T-cell (primary cell): ENCODE data around the gene C1GALT1C1L. TPM values are rescaled to one million over a fixed set of nuclear protein-coding genes. Genes with fewer than 3 reads are reported as not detected.
"Not testable (repeated sequence)": the region's sequence is repeated elsewhere in the genome, so short reads cannot be mapped to it uniquely, and the experiment has no call there.

Experiments
- ATAC-seq, 4 experiments: fragments of 200-7000 bp in 3 of 4; fragments of 150-1000 bp in 1 of 4; cut with Tn5 transposase; replicated peaks in 1 of 4; 1 replicate in 3 of 4; 2 replicates in 1 of 4; pipeline ENCODE4 v1.10.0; 2021; ENCODE audit warnings: moderate library complexity in 3 of 4, mild to moderate bottlenecking in 2 of 4, moderate number of reproducible peaks in 1 of 4
- CTCF ChIA-PET, 2 donors: fragments of 300-600 bp; sonication (Branson Sonifier 250); formaldehyde crosslinking; loops; one replicate each; lab custom pipeline; 2022; ENCODE audit warnings: antibody characterized with exemption in 2 of 2; lab: Charles Lee
- POLR2A ChIA-PET, 2 donors: fragments of 300-600 bp; sonication (Branson Sonifier 250); formaldehyde crosslinking; loops; one replicate each; lab custom pipeline; 2022; ENCODE audit warnings: antibody characterized with exemption in 2 of 2; lab: Charles Lee
- DNase-seq, 35 experiments: peaks; one replicate each; pipeline versions ENCODE4 v3.0.0 to v3.0.0-alpha.2; 2013 to 2023
- H3K27ac ChIP-seq: one replicate; pipeline ENCODE4 v1.5.1; 2013; ENCODE audit warnings: low read length
- H3K27me3 ChIP-seq, 2 experiments: replicated peaks in 1 of 2; 1 replicate in 1 of 2; 2 replicates in 1 of 2; pipeline versions ENCODE4 v1.6.1 to v1.7.0; 2013; ENCODE audit warnings: low read length in 1 of 2, mixed read lengths in 1 of 2; ENCODE audit not compliant: control insufficient read depth in 2 of 2, insufficient read depth in 2 of 2; ENCODE audit errors: extremely low read depth in 1 of 2
- H3K36me3 ChIP-seq, 2 donors: 1 replicate in 1 of 2; 2 replicates in 1 of 2; pipeline versions ENCODE4 v1.6.1 to v1.7.0; 2013; ENCODE audit warnings: low read length in 1 of 2; ENCODE audit not compliant: control insufficient read depth in 2 of 2, insufficient read depth in 1 of 2; ENCODE audit errors: extremely low read depth in 1 of 2
- H3K4me1 ChIP-seq, 2 experiments: 1 replicate in 1 of 2; 2 replicates in 1 of 2; pipeline versions ENCODE4 v1.6.1 to v1.7.0; 2013; ENCODE audit warnings: low read length in 2 of 2, mixed read lengths in 1 of 2; ENCODE audit not compliant: insufficient read depth in 2 of 2, control insufficient read depth in 1 of 2; ENCODE audit errors: extremely low read depth in 1 of 2
- H3K4me3 ChIP-seq, 2 donors: 1 replicate in 1 of 2; 2 replicates in 1 of 2; pipeline versions ENCODE4 v1.5.1 to v1.7.0; 2013; ENCODE audit warnings: mild to moderate bottlenecking in 2 of 2, low read length in 1 of 2, moderate library complexity in 1 of 2; ENCODE audit not compliant: control insufficient read depth in 1 of 2; ENCODE audit errors: extremely low read depth in 1 of 2
- H3K9me3 ChIP-seq: 2 replicates; pipeline ENCODE4 v1.7.0; 2013
- H3K27ac Mint-ChIP-seq, 2 donors: one replicate each; pipeline ENCODE4 v1.8.0; 2020 to 2021; ENCODE audit warnings: mild to moderate bottlenecking in 2 of 2, mixed read lengths in 2 of 2
- H3K27me3 Mint-ChIP-seq, 2 donors: one replicate each; pipeline ENCODE4 v1.8.0; 2021 to 2022; ENCODE audit warnings: mixed read lengths in 2 of 2
- H3K36me3 Mint-ChIP-seq: one replicate; pipeline ENCODE4 v1.8.0; 2021; ENCODE audit warnings: mixed read lengths
- H3K4me1 Mint-ChIP-seq, 3 donors: one replicate each; pipeline ENCODE4 v1.8.0; 2020 to 2022; ENCODE audit warnings: mixed read lengths in 3 of 3, mild to moderate bottlenecking in 1 of 3
- H3K4me3 Mint-ChIP-seq, 3 donors: one replicate each; pipeline ENCODE4 v1.8.0; 2020 to 2022; ENCODE audit warnings: mild to moderate bottlenecking in 3 of 3, mixed read lengths in 3 of 3, moderate library complexity in 3 of 3
- H3K9me3 Mint-ChIP-seq, 3 donors: one replicate each; pipeline ENCODE4 v1.8.0; 2020 to 2022; ENCODE audit warnings: mixed read lengths in 3 of 3
- WGBS: methylation state at CpG from one replicate; pipeline ENCODE4 v1.1.5; 2013; ENCODE audit warnings: missing lambda C conversion rate; ENCODE audit not compliant: insufficient coverage; 5-methylcytosine and 5-hydroxymethylcytosine counted together
- total RNA-seq, 35 experiments: library from RNA in 6 of 35; stranded (reverse) in 6 of 35; fragments of 120-200 nt in 1 of 35; gene quantifications; one replicate each; pipeline versions ENCODE4 v1.2.1 to v1.2.4 and lab custom pipeline; 2013 to 2026

The C1GALT1C1L gene
- total RNA-seq, 5 donors from 2014 or later (not counting 1 experiment from before 2014, with no cell fraction given), result not detected

DNA sequence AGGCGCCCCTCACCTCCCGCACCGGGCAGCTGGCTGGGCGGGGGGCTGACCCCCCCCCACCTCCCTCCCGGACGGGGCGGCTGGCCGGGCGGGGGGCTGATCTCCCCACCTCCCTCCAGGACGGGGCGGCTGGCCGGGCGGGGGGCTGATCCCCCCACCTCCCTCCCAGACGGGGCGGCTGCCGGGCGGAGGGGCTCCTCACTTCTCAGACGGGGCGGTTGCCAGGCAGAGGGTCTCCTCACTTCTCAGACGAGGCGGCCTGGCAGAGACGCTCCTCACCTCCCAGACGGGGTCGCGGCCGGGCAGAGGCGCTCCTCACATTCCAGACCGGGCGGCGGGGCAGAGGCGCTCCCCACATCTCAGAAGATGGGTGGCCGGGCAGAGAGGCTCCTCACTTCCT, 1.6 kb upstream of the C1GALT1C1L start:
- H3K36me3 ChIP-seq, H3K9me3 Mint-ChIP-seq, H3K27me3 ChIP-seq, H3K27ac Mint-ChIP-seq, H3K4me3 ChIP-seq, H3K4me1 Mint-ChIP-seq, POLR2A ChIA-PET, DNase-seq, CTCF ChIA-PET, H3K4me1 ChIP-seq, H3K9me3 ChIP-seq, H3K27ac ChIP-seq, H3K36me3 Mint-ChIP-seq, H3K4me3 Mint-ChIP-seq, ATAC-seq: not testable (repeated sequence)
- H3K27me3 Mint-ChIP-seq, result peaks cover 16 to 19% of the 10 kb centered on the region in 2 donors
- 96% methylated on average over 8 of the region's 32 CpGs for WGBS

DNA sequence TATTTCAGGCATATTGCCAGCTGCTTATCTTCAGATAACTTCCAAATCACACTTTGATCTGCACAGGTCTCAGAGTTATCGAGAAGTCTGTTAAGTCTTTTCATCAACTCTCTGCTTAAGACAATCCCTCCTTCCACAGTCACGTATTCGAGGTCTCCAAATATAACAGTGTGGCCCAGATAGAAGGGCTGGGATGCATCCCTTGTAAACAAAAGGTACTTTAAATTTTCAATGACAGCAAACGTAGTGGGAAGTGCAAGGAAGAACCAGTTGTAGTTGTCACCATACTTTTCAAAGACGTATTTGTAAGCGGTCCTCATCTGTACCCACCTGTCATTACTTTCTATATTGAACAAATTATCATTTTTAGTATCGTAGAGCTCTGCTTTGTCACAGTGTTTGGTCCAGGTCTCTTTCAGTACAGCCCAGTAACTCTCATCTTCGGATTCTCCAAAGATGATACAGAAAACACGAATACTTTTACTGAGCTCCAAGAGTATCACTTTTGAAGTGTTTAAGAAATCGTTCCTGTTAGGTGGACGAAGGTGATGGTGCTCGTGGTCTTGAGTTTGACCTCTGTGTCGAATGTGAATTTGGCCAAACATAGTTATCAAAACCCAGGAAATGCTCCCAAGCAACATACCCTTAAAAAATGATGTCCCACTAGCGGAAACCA, 445 bp downstream of the C1GALT1C1L start:
- peaks cover 0 to 4% of the 10 kb centered on the region in 2 experiments for H3K4me1 ChIP-seq
- POLR2A ChIA-PET, result no interaction called here
- H3K4me3 Mint-ChIP-seq, result peak overlapping the region; percentile 22 to 69 (median 68)
- no peak for DNase-seq
- H3K27ac ChIP-seq, result no peak overlapping the region
- CTCF ChIA-PET, result no interaction called here
- H3K9me3 ChIP-seq, result no peaks in the 10 kb centered on the region
- peak overlapping the region in 1 of 2 donors; percentile 32 for H3K4me3 ChIP-seq
- no peaks in the 10 kb centered on the region for H3K36me3 ChIP-seq
- peaks cover 0 to 5% of the 10 kb centered on the region in 2 experiments for H3K27me3 ChIP-seq
- peaks cover 9 to 14% (median 11%) of the 10 kb centered on the region in 3 donors for H3K9me3 Mint-ChIP-seq
- H3K27ac Mint-ChIP-seq, result no peak overlapping the region
- peaks cover 23 to 25% of the 10 kb centered on the region in 2 donors for H3K27me3 Mint-ChIP-seq
- ATAC-seq, result no peak
- H3K36me3 Mint-ChIP-seq, result peaks cover 5% of the 10 kb centered on the region
- 87% methylated on average over 6 of the region's 14 CpGs for WGBS
- peaks cover 2 to 6% (median 2%) of the 10 kb centered on the region in 3 donors for H3K4me1 Mint-ChIP-seq

- H3K9me3 Mint-ChIP-seq, result peaks cover 0 to 3% (median 0%) of the 10 kb centered on the region in 3 donors
- no CpG with 5 or more reads among the region's 3 CpGs for WGBS
- H3K27ac ChIP-seq, result no peak overlapping the region
- no peak overlapping the region for H3K4me3 Mint-ChIP-seq
- peaks cover 0 to 4% of the 10 kb centered on the region in 2 experiments for H3K27me3 ChIP-seq
- peaks cover 4% of the 10 kb centered on the region for H3K36me3 Mint-ChIP-seq
- no peak for DNase-seq
- H3K4me1 Mint-ChIP-seq, result no peaks in the 10 kb centered on the region
- POLR2A ChIA-PET, result no interaction called here
- no peak for ATAC-seq
- H3K4me1 ChIP-seq, result no peaks in the 10 kb centered on the region
- H3K27ac Mint-ChIP-seq, result no peak overlapping the region
- CTCF ChIA-PET, result no interaction called here
- H3K36me3 ChIP-seq, result no peaks in the 10 kb centered on the region
- no peak overlapping the region for H3K4me3 ChIP-seq
- peaks cover 6 to 12% of the 10 kb centered on the region in 2 donors for H3K27me3 Mint-ChIP-seq
- no peaks in the 10 kb centered on the region for H3K9me3 ChIP-seq
Observed at GRCh38 chr2:43657241-43657640, 19.0 kb downstream of the C1GALT1C1L start.

DNA sequence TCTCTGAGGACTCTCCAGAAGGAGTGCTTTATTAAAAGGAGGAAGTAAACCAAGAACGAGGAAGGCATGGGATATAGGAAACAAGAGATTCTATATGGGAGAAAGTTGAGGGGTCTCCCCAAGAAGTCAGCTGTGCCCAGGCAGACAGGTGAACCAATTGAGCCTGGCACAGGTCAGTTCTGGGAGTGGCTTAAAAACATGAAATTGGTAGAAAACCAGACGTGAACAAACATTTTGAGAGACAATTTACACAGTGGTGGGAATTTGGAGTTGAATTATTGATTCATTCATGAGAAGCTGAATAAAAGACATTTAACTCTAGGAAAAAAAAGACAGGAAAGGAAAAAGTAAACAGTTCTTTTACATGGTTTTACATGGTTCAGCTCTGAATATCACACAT, 22.7 kb downstream of the C1GALT1C1L start:
- peaks cover 6 to 15% of the 10 kb centered on the region in 2 donors for H3K27me3 Mint-ChIP-seq
- CTCF ChIA-PET, result no interaction called here

DNA sequence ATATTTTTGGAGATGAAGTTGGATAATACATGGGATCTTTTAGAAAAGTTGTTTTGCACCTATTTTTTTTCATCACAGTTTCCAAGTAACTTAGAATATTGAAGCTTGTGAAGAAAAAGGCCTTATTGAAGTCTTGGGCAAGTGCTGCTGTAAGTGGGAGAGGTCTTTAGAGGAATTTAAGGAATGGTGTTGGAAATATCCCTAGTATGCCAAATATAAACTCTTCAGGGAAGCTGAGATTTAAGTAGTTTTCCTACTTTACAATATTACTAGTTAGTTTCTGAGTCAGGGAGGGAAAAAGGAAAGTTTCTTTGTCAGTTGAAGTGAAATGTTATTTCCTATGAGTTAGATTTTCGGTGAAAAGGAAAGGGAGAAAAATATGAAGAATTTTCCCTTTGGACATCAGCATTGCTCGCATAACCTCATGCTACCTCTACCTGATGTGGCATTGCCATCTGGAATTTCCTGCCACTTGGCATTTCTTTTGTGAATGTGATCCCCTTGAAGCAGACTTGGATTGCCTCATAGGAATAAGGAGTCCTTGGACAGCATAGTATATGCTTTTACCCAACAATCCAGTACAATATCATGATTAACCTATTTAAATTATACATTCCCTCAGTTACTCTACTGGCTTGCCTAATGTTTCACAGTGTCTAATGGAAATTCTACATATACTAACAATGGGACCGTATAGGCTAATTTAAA, 27.1 kb downstream of the C1GALT1C1L start:
- CTCF ChIA-PET, result interaction anchor here in 1 of 2 donors (0.6 kb wide), 1 partner anchor 110 kb away, joined by 3 read pairs; no protein-coding TSS in a partner anchor
- Histone ChIP-seq H3K27ac (no peak overlapping the region), H3K4me3 (no peak overlapping the region), H3K4me1 (no peaks in the 10 kb centered on the region), H3K9me3 (no peaks in the 10 kb centered on the region), H3K27me3 (no peaks in the 10 kb centered on the region), H3K36me3 (no peaks in the 10 kb centered on the region)
- DNase-seq, result no peak
- H3K9me3 Mint-ChIP-seq, result no peaks in the 10 kb centered on the region
- POLR2A ChIA-PET, result no interaction called here
- no peaks in the 10 kb centered on the region for H3K36me3 Mint-ChIP-seq
- H3K27me3 Mint-ChIP-seq, result peaks cover 6 to 21% of the 10 kb centered on the region in 2 donors
- ATAC-seq, result no peak
- no peak overlapping the region for H3K4me3 Mint-ChIP-seq
- H3K27ac Mint-ChIP-seq, result no peak overlapping the region
- WGBS, result no CpG with 5 or more reads among the region's 3 CpGs
- H3K4me1 Mint-ChIP-seq, result no peaks in the 10 kb centered on the region

More for the DNA sequence above, 22.7 kb downstream of the C1GALT1C1L start:
- Histone ChIP-seq H3K4me1 (no peaks in the 10 kb centered on the region), H3K27ac (no peak overlapping the region), H3K4me3 (no peak overlapping the region), H3K27me3 (peaks cover 0 to 4% of the 10 kb centered on the region in 2 experiments), H3K9me3 (no peaks in the 10 kb centered on the region), H3K36me3 (no peaks in the 10 kb centered on the region)
- no peak for ATAC-seq
- peaks cover 0 to 2% (median 0%) of the 10 kb centered on the region in 3 donors for H3K9me3 Mint-ChIP-seq
- POLR2A ChIA-PET, result no interaction called here
- H3K36me3 Mint-ChIP-seq, result no peaks in the 10 kb centered on the region
- no peak for DNase-seq
- no peak overlapping the region for H3K27ac Mint-ChIP-seq
- 50% methylated on average over 1 of the region's 2 CpGs for WGBS
- no peaks in the 10 kb centered on the region for H3K4me1 Mint-ChIP-seq
- H3K4me3 Mint-ChIP-seq, result no peak overlapping the region

DNA sequence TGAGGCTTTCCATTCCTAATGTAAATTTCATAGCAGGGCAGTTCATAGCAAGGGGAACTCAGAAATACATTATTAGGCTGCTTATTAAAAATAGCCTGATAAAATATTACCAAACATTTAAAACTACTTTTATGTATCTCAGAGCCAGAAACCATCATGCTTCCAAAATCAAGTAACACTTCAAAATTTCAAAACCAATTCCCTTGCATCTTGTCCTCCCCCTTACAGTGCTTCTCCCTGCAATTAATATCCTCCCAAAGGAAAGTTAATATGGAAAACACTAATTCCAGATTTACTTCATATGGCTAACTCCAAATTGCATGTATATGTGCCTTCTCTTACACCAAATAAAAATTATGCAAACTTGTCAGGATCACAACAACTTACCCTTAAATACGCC, 32.5 kb downstream of the C1GALT1C1L start:
- no peak overlapping the region for H3K27ac ChIP-seq
- Mint-ChIP-seq H3K27me3 (peaks cover 0 to 6% of the 10 kb centered on the region in 2 donors), H3K27ac (no peak overlapping the region), H3K4me3 (no peak overlapping the region), H3K4me1 (no peaks in the 10 kb centered on the region), H3K36me3 (no peaks in the 10 kb centered on the region), H3K9me3 (peaks cover 0 to 5% (median 3%) of the 10 kb centered on the region in 3 donors)
- WGBS, result no CpG with 5 or more reads among the region's 1 CpG
- H3K27me3 ChIP-seq, result no peaks in the 10 kb centered on the region
- no peaks in the 10 kb centered on the region for H3K4me1 ChIP-seq
- H3K9me3 ChIP-seq, result no peaks in the 10 kb centered on the region
- no peak overlapping the region for H3K4me3 ChIP-seq
- ChIA-PET CTCF (no interaction called here), POLR2A (no interaction called here)
- ATAC-seq (no peak), DNase-seq (no peak)
- no peaks in the 10 kb centered on the region for H3K36me3 ChIP-seq
